Measurements from ENCODE around the gene SLC43A2.
"Not testable (repeated sequence)": the region's sequence is repeated elsewhere in the genome, so short reads cannot be mapped to it uniquely, and the experiment has no call there.

The SLC43A2 gene

GRCh38 chr17:1588821-1589585 is 39.6 kb downstream of the SLC43A2 start:
- DNase-seq: no peak

- no peak for DNase-seq
Observed at GRCh38 chr17:1584167-1584566, 44.5 kb downstream of the SLC43A2 start.

- no peak for DNase-seq
Observed at GRCh38 chr17:1583556-1583955, 45.1 kb downstream of the SLC43A2 start.

GRCh38 chr17:1582374-1582773 is 46.3 kb downstream of the SLC43A2 start:
- DNase-seq: no peak

- no peak for DNase-seq
Observed at GRCh38 chr17:1580979-1581676, 47.5 kb downstream of the SLC43A2 start.

- no peak for DNase-seq
Observed at GRCh38 chr17:1578029-1578428, 50.6 kb downstream of the SLC43A2 start.

- no peak for DNase-seq
Observed at GRCh38 chr17:1577583-1578013, 51.0 kb downstream of the SLC43A2 start.

GRCh38 chr17:1577182-1577581 is 51.5 kb downstream of the SLC43A2 start:
- no peak for DNase-seq

- no peak for DNase-seq
Observed at GRCh38 chr17:1576500-1576899, 52.1 kb downstream of the SLC43A2 start.

GRCh38 chr17:1574697-1575471 is 53.8 kb downstream of the SLC43A2 start:
- DNase-seq: no peak

- peak in 4 of 5 donors; percentile 30 to 51 (median 38) for DNase-seq
Observed at GRCh38 chr17:1573932-1574696, 54.5 kb downstream of the SLC43A2 start.

- DNase-seq: not testable (repeated sequence)
Observed at GRCh38 chr17:1572646-1573045, 56.0 kb downstream of the SLC43A2 start.

GRCh38 chr17:1571341-1571704 is 57.3 kb downstream of the SLC43A2 start:
- DNase-seq: no peak

GRCh38 chr17:1568950-1569810 is 59.5 kb downstream of the SLC43A2 start:
- no peak for DNase-seq

- DNase-seq: peak in 2 of 5 donors; percentile 8 to 66
Observed at GRCh38 chr17:1566505-1567199, 62.0 kb downstream of the SLC43A2 start.

GRCh38 chr17:1565877-1566276 is 62.8 kb downstream of the SLC43A2 start:
- no peak for DNase-seq

GRCh38 chr17:1563786-1564613 is 64.6 kb downstream of the SLC43A2 start:
- no peak for DNase-seq

GRCh38 chr17:1563471-1563785 is 65.2 kb downstream of the SLC43A2 start:
- DNase-seq: not testable (repeated sequence)

- DNase-seq: peak in 1 of 5 donors; percentile 35
Observed at GRCh38 chr17:1562176-1562643, 66.4 kb downstream of the SLC43A2 start.
